Measurements from ENCODE around the gene DRGX. TPM values are rescaled to one million over a fixed set of nuclear protein-coding genes. Genes with fewer than 3 reads are reported as not detected.

The DRGX gene
- polyA plus RNA-seq, 1 donor from 2014 or later = not detected

DNA sequence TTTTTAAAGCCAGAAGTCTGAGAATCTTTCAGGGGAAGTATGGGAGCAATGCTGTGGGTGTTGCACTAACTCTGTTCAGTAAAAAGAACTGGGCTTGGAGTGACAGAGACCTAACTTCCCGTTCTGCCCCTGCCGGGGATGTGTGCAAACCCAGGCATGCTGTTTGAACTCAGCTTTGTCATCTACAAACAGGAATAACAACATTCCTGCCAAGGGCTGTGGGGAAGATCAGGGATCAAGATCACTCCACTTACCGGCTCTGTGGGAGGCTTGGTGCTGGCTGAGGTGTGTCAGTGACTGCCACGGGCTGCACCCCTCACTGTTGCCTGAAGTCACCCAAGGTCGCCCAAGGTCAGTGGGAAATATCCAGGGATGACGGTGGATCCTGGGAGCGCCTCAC lies 23.1 kb upstream of the DRGX start:
- no peak overlapping the region for H2AFZ ChIP-seq (ENCODE audit: low read depth, low read length)
- no peak overlapping the region for H3K4me2 ChIP-seq (ENCODE audit: low read length)
- H3F3A ChIP-seq (ENCODE audit: insufficient read depth, low read length, poor library complexity, severe bottlenecking) = no peaks in the 10 kb centered on the region
- no peak overlapping the region for H3K27ac ChIP-seq (ENCODE audit: low read length)
- H3K36me3 ChIP-seq (ENCODE audit: insufficient read depth, low read length) = no peaks in the 10 kb centered on the region
- no peaks in the 10 kb centered on the region for H3K9me2 ChIP-seq (ENCODE audit: insufficient read depth, low read length)
- no peak overlapping the region for H3K9ac ChIP-seq (ENCODE audit: low read length)
- H3K9me3 ChIP-seq (ENCODE audit: low read length) = no peaks in the 10 kb centered on the region
- H4K20me1 ChIP-seq (ENCODE audit: insufficient read depth) = no peaks in the 10 kb centered on the region
- H3K27me3 ChIP-seq (ENCODE audit: insufficient read depth, low read depth, low read length) = no peaks in the 10 kb centered on the region
- no peak overlapping the region for H3K4me3 ChIP-seq (ENCODE audit: low read length)
- TF ChIP-seq, protein P1, sequence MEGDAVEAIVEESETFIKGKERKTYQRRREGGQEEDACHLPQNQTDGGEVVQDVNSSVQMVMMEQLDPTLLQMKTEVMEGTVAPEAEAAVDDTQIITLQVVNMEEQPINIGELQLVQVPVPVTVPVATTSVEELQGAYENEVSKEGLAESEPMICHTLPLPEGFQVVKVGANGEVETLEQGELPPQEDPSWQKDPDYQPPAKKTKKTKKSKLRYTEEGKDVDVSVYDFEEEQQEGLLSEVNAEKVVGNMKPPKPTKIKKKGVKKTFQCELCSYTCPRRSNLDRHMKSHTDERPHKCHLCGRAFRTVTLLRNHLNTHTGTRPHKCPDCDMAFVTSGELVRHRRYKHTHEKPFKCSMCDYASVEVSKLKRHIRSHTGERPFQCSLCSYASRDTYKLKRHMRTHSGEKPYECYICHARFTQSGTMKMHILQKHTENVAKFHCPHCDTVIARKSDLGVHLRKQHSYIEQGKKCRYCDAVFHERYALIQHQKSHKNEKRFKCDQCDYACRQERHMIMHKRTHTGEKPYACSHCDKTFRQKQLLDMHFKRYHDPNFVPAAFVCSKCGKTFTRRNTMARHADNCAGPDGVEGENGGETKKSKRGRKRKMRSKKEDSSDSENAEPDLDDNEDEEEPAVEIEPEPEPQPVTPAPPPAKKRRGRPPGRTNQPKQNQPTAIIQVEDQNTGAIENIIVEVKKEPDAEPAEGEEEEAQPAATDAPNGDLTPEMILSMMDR (IDR thresholded peaks at IDR 0.05; ENCODE audit: poor library complexity, severe bottlenecking) = no peak
- TF ChIP-seq RAD21 (conservative IDR thresholded peaks at IDR 0.05) (no peak), SMC3 (conservative IDR thresholded peaks at IDR 0.05; ENCODE audit: poor library complexity) (no peak), TAF1 (IDR thresholded peaks at IDR 0.05; ENCODE audit: low read depth) (no peak), EZH2 (IDR thresholded peaks at IDR 0.05; ENCODE audit: borderline replicate concordance, insufficient read depth, low read length, poor library complexity, severe bottlenecking) (no peak), MXI1 (conservative IDR thresholded peaks at IDR 0.05; ENCODE audit: poor library complexity, severe bottlenecking) (no peak), EP300 (conservative IDR thresholded peaks at IDR 0.05; ENCODE audit: poor library complexity, severe bottlenecking) (no peak), POLR2AphosphoS5 (IDR thresholded peaks at IDR 0.05) (no peak)
- TF ChIP-seq, protein P2, sequence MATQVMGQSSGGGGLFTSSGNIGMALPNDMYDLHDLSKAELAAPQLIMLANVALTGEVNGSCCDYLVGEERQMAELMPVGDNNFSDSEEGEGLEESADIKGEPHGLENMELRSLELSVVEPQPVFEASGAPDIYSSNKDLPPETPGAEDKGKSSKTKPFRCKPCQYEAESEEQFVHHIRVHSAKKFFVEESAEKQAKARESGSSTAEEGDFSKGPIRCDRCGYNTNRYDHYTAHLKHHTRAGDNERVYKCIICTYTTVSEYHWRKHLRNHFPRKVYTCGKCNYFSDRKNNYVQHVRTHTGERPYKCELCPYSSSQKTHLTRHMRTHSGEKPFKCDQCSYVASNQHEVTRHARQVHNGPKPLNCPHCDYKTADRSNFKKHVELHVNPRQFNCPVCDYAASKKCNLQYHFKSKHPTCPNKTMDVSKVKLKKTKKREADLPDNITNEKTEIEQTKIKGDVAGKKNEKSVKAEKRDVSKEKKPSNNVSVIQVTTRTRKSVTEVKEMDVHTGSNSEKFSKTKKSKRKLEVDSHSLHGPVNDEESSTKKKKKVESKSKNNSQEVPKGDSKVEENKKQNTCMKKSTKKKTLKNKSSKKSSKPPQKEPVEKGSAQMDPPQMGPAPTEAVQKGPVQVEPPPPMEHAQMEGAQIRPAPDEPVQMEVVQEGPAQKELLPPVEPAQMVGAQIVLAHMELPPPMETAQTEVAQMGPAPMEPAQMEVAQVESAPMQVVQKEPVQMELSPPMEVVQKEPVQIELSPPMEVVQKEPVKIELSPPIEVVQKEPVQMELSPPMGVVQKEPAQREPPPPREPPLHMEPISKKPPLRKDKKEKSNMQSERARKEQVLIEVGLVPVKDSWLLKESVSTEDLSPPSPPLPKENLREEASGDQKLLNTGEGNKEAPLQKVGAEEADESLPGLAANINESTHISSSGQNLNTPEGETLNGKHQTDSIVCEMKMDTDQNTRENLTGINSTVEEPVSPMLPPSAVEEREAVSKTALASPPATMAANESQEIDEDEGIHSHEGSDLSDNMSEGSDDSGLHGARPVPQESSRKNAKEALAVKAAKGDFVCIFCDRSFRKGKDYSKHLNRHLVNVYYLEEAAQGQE (IDR thresholded peaks at IDR 0.05; ENCODE audit: borderline replicate concordance) = no peak
- no peaks in the 10 kb centered on the region for H3K79me2 ChIP-seq (replicated peaks; ENCODE audit: insufficient read depth, low read length)

- TF ChIP-seq SMC3 (conservative IDR thresholded peaks at IDR 0.05; ENCODE audit: poor library complexity) = peak; percentile 34
- TF ChIP-seq TAF1 (IDR thresholded peaks at IDR 0.05; ENCODE audit: low read depth) = no peak
- TF ChIP-seq EP300 (conservative IDR thresholded peaks at IDR 0.05; ENCODE audit: poor library complexity, severe bottlenecking) = no peak
- TF ChIP-seq, protein P1 (IDR thresholded peaks at IDR 0.05; ENCODE audit: poor library complexity, severe bottlenecking) = peak; percentile 16
- peak; percentile 23 for TF ChIP-seq RAD21 (conservative IDR thresholded peaks at IDR 0.05)
- TF ChIP-seq, protein P2 (IDR thresholded peaks at IDR 0.05; ENCODE audit: borderline replicate concordance) = no peak
- Histone ChIP-seq H4K20me1 (ENCODE audit: insufficient read depth) (no peaks in the 10 kb centered on the region), H3F3A (ENCODE audit: insufficient read depth, low read length, poor library complexity, severe bottlenecking) (no peaks in the 10 kb centered on the region), H3K36me3 (ENCODE audit: insufficient read depth, low read length) (no peaks in the 10 kb centered on the region), H3K4me3 (ENCODE audit: low read length) (no peak overlapping the region), H3K27ac (ENCODE audit: low read length) (no peak overlapping the region), H3K27me3 (ENCODE audit: insufficient read depth, low read depth, low read length) (no peaks in the 10 kb centered on the region), H3K9me2 (ENCODE audit: insufficient read depth, low read length) (no peaks in the 10 kb centered on the region), H3K9me3 (ENCODE audit: low read length) (no peaks in the 10 kb centered on the region), H3K4me2 (ENCODE audit: low read length) (no peak overlapping the region), H3K9ac (ENCODE audit: low read length) (no peak overlapping the region), H2AFZ (ENCODE audit: low read depth, low read length) (no peak overlapping the region), H3K79me2 (replicated peaks; ENCODE audit: insufficient read depth, low read length) (no peaks in the 10 kb centered on the region)
These were observed 22.4 kb upstream of the DRGX start for GRCh38 chr10:49418328-49418727.
